Smooth muscle cell (in vitro differentiated cells): ENCODE data around the gene RRP1B. TPM values are rescaled to one million over a fixed set of nuclear protein-coding genes. Genes with fewer than 3 reads are reported as not detected.

ENCODE experiments used
- DNase-seq: peaks from one replicate; lab custom pipeline; 2025; ENCODE audit not compliant: unreplicated experiment; lab: John Stamatoyannopoulos, UW
- H2AFZ ChIP-seq: fragments of 200-600 bp; sonication (generic); 2 replicates; pipeline ENCODE4 v1.6.0; 2016; ENCODE audit warnings: antibody characterized with exemption, low read depth, mild to moderate bottlenecking
- H3F3A ChIP-seq: fragments of 200-600 bp; sonication (generic); 2 replicates; pipeline ENCODE4 v1.6.0; 2017; ENCODE audit warnings: antibody characterized with exemption, low read depth
- H3K27ac ChIP-seq: fragments of 200-600 bp; sonication (generic); 2 replicates; pipeline ENCODE4 v1.5.1; 2016; ENCODE audit warnings: low read depth, mild to moderate bottlenecking
- H3K27me3 ChIP-seq: fragments of 200-600 bp; sonication (generic); 2 replicates; pipeline ENCODE4 v1.6.1; 2016; ENCODE audit warnings: low read depth, mild to moderate bottlenecking
- H3K36me3 ChIP-seq: fragments of 200-600 bp; sonication (generic); 2 replicates; pipeline ENCODE4 v1.5.1; 2016; ENCODE audit warnings: low read depth
- H3K4me1 ChIP-seq: fragments of 200-600 bp; sonication (generic); 2 replicates; pipeline ENCODE4 v1.5.1; 2016; ENCODE audit warnings: low read depth
- H3K4me2 ChIP-seq: fragments of 200-600 bp; sonication (generic); 2 replicates; pipeline ENCODE4 v1.6.0; 2016; ENCODE audit warnings: mild to moderate bottlenecking
- H3K4me3 ChIP-seq: fragments of 200-600 bp; sonication (generic); 2 replicates; pipeline ENCODE4 v1.5.1; 2016; ENCODE audit warnings: mild to moderate bottlenecking
- H3K79me2 ChIP-seq: fragments of 200-600 bp; sonication (generic); 2 replicates; pipeline ENCODE4 v1.6.0; 2016; ENCODE audit warnings: low read depth, mild to moderate bottlenecking
- H3K9ac ChIP-seq: fragments of 200-600 bp; sonication (generic); 2 replicates; pipeline ENCODE4 v1.6.0; 2016; ENCODE audit warnings: low read depth
- H3K9me3 ChIP-seq: fragments of 200-600 bp; sonication (generic); replicated peaks from 2 replicates; pipeline ENCODE4 v1.5.1; 2016; ENCODE audit warnings: low read depth
- H4K20me1 ChIP-seq: fragments of 200-600 bp; sonication (generic); 2 replicates; pipeline ENCODE4 v1.6.0; 2016; ENCODE audit warnings: low read depth
- WGBS: methylation state at CpG from one replicate; pipeline ENCODE4 v1.1.7; 2016; ENCODE audit warnings: low lambda C conversion rate; 5-methylcytosine and 5-hydroxymethylcytosine counted together
- polyA plus RNA-seq: library from polyadenylated mRNA; unstranded; fragments of >200 nt; fragmentation: Nextera tagmentation; extraction: Ambion mirVana; gene quantifications from 2 replicates; pipeline ENCODE4 v1.2.1, GENCODE V29; 2016
- total RNA-seq: library from RNA; depleted of rRNA; stranded (reverse); fragments of >200 nt; gene quantifications from 2 replicates; pipeline ENCODE4 v1.2.3, GENCODE V29; 2014
- TF ChIP-seq, protein P1 (sequence below): fragments of 200-600 bp; sonication (generic); IDR thresholded peaks from 2 replicates; pipeline ENCODE4 v1.5.1; 2017; ENCODE audit warnings: borderline replicate concordance, mild to moderate bottlenecking, antibody characterized with exemption; ENCODE audit not compliant: insufficient read depth, poor library complexity, severe bottlenecking

Gene RRP1B
- total and polyA plus RNA-seq, 2 experiments from 2014 or later, result 10.6 to 19.3 TPM

- 96% methylated on average over 27 of the region's 27 CpGs for WGBS
- no peaks in the 10 kb centered on the region for H3K4me1 ChIP-seq
- H3K36me3 ChIP-seq, result no peaks in the 10 kb centered on the region
- no peaks in the 10 kb centered on the region for H3K27me3 ChIP-seq
- H3K27ac ChIP-seq, result no peak overlapping the region
- H3K4me2 ChIP-seq, result no peak overlapping the region
- no peaks in the 10 kb centered on the region for H3K79me2 ChIP-seq
- no peak overlapping the region for H2AFZ ChIP-seq
- no peak overlapping the region for H3K9ac ChIP-seq
- H3F3A ChIP-seq, result no peaks in the 10 kb centered on the region
- no peaks in the 10 kb centered on the region for H3K9me3 ChIP-seq
- no peak overlapping the region for H3K4me3 ChIP-seq
- no peaks in the 10 kb centered on the region for H4K20me1 ChIP-seq
- no peak for DNase-seq
- TF ChIP-seq, protein P1, sequence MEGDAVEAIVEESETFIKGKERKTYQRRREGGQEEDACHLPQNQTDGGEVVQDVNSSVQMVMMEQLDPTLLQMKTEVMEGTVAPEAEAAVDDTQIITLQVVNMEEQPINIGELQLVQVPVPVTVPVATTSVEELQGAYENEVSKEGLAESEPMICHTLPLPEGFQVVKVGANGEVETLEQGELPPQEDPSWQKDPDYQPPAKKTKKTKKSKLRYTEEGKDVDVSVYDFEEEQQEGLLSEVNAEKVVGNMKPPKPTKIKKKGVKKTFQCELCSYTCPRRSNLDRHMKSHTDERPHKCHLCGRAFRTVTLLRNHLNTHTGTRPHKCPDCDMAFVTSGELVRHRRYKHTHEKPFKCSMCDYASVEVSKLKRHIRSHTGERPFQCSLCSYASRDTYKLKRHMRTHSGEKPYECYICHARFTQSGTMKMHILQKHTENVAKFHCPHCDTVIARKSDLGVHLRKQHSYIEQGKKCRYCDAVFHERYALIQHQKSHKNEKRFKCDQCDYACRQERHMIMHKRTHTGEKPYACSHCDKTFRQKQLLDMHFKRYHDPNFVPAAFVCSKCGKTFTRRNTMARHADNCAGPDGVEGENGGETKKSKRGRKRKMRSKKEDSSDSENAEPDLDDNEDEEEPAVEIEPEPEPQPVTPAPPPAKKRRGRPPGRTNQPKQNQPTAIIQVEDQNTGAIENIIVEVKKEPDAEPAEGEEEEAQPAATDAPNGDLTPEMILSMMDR, result no peak
Observed at GRCh38 chr21:43687566-43688399, 28.4 kb downstream of the RRP1B start.

GRCh38 chr21:43688906-43689305 is 29.5 kb downstream of the RRP1B start:
- no peaks in the 10 kb centered on the region for H3K27me3 ChIP-seq
- DNase-seq, result no peak
- no peak overlapping the region for H3K9ac ChIP-seq
- H3K36me3 ChIP-seq, result no peaks in the 10 kb centered on the region
- H2AFZ ChIP-seq, result no peak overlapping the region
- H3K4me2 ChIP-seq, result no peak overlapping the region
- H3F3A ChIP-seq, result no peaks in the 10 kb centered on the region
- H3K4me1 ChIP-seq, result no peaks in the 10 kb centered on the region
- H3K79me2 ChIP-seq, result no peaks in the 10 kb centered on the region
- H3K4me3 ChIP-seq, result no peak overlapping the region
- no peak overlapping the region for H3K27ac ChIP-seq
- no peaks in the 10 kb centered on the region for H3K9me3 ChIP-seq
- TF ChIP-seq, protein P1, result no peak
- no peaks in the 10 kb centered on the region for H4K20me1 ChIP-seq
- 97% methylated on average over 12 of the region's 12 CpGs for WGBS

GRCh38 chr21:43689556-43690337 is 30.4 kb downstream of the RRP1B start:
- Histone ChIP-seq H2AFZ (no peak overlapping the region), H3K9ac (no peak overlapping the region), H3F3A (no peaks in the 10 kb centered on the region), H3K4me1 (no peaks in the 10 kb centered on the region), H3K4me2 (no peak overlapping the region), H3K4me3 (no peak overlapping the region), H3K9me3 (no peaks in the 10 kb centered on the region), H3K27me3 (no peaks in the 10 kb centered on the region), H3K36me3 (no peaks in the 10 kb centered on the region), H3K79me2 (no peaks in the 10 kb centered on the region), H3K27ac (no peak overlapping the region), H4K20me1 (no peaks in the 10 kb centered on the region)
- DNase-seq, result no peak
- TF ChIP-seq, protein P1, result no peak
- 96% methylated on average over 32 of the region's 32 CpGs for WGBS
